Measurements from ENCODE around the gene STK26.
"Not testable (repeated sequence)": the region's sequence is repeated elsewhere in the genome, so short reads cannot be mapped to it uniquely, and the experiment has no call there.

Gene STK26

DNA sequence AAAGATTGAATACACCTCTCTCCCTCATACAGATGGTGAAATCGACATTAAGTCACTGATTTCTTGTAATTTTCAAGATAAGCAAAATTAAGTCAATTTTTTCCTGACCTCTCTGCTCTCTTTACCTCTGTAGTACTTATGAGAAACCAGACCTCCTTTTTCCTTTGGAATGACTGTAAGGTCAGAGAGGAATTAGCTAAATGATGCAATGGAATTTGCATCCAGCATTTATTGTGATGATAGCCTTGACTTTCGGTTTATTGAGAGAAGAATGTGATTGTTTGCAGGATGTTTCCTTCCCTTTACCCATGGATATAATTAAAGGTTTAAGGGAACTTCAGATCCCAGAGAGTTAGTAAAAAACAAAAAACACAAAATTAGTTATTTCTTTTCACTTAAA lies 22.4 kb downstream of the STK26 start:
- H3K4me3 ChIP-seq (ENCODE audit: control insufficient read depth in 1 of 7, extremely low read depth in 1 of 7, insufficient read depth in 4 of 7, low read depth in 2 of 7, low read length in 6 of 7), result no peak overlapping the region
- peaks cover 0 to 6% (median 0%) of the 10 kb centered on the region in 5 experiments for H3K27me3 ChIP-seq (replicated peaks in 2 of 5; ENCODE audit: control insufficient read depth in 4 of 5, insufficient read depth in 5 of 5, low read length in 4 of 5)
- no peak for DNase-seq
- 71% methylated on average over 1 of the region's 2 CpGs for WGBS (ENCODE audit: insufficient coverage)
- H3K27ac ChIP-seq (ENCODE audit: insufficient read depth in 1 of 2, low read depth in 1 of 2, low read length in 2 of 2, poor library complexity in 1 of 2, severe bottlenecking in 2 of 2), result no peak overlapping the region
- H3K9me3 ChIP-seq (ENCODE audit: control extremely low read depth in 1 of 5, control insufficient read depth in 4 of 5, insufficient read depth in 2 of 5, low read depth in 1 of 5, low read length in 4 of 5), result no peaks in the 10 kb centered on the region
- H3K36me3 ChIP-seq (ENCODE audit: control insufficient read depth in 4 of 4, insufficient read depth in 4 of 4, low read length in 3 of 4), result peaks cover 0 to 2% (median 1%) of the 10 kb centered on the region in 4 experiments
- POLR2A ChIA-PET, result no interaction called here
- CTCF ChIA-PET, result interaction anchor here (0.6 to 0.7 kb wide), 2 partner anchors 25 to 95 kb away, joined by 3 read pairs; no protein-coding TSS in a partner anchor
- H3K4me1 ChIP-seq (ENCODE audit: control extremely low read depth in 1 of 4, control insufficient read depth in 4 of 4, insufficient read depth in 4 of 4, low read length in 3 of 4), result peaks cover 0 to 4% (median 0%) of the 10 kb centered on the region in 4 experiments

DNA sequence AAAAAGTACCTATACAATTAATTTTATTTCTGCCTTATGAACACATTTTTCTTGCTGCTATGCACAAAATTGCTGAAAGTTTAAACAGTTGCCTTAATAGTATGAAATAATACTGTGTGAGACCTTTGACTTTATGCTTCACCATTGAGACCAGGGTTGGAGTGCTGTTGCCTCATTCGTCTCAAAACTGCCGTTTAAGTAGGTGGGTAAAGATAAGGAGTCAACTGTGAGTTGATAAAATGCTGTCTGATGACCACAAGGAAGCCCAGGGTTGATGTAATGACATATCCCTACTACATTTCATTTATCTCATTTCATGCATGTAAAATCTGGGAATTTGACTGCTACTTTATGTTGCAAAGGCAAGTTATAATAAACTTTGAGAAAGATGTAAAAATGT lies 23.4 kb downstream of the STK26 start:
- ChIA-PET POLR2A (no interaction called here), CTCF (interaction anchor here (1.7 kb wide), 1 partner anchor 10 kb away, joined by 4 read pairs; no protein-coding TSS in a partner anchor)

DNA sequence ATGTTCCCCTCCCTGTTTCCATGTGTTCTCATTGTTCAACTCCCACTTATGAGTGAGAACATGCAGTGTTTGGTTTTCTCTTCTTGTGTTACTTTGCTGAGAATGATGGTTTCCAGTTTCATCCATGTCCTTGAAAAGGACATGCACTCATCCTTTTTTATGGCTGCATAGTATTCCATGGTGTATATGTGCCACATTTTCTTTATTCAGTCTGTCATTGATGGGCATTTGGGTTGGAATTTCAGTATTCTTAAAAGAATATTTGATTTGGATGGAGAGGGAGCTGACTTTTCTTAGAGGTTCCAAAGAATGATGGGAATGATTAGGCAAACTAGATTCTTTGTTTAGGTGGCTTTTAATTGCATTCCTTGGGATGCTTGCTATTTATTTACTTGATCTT lies 28.7 kb downstream of the STK26 start:
- CTCF ChIA-PET, result interaction anchor here (0.7 to 1.5 kb wide), 2 partner anchors 9 to 20 kb away, joined by 4 read pairs; no protein-coding TSS in a partner anchor
- POLR2A ChIA-PET, result not testable (repeated sequence)

More for the DNA sequence above, 23.4 kb downstream of the STK26 start:
- Histone ChIP-seq H3K36me3 (ENCODE audit: control insufficient read depth in 4 of 4, insufficient read depth in 4 of 4, low read length in 3 of 4) (peaks cover 0 to 2% (median 1%) of the 10 kb centered on the region in 4 experiments), H3K27ac (ENCODE audit: insufficient read depth in 1 of 2, low read depth in 1 of 2, low read length in 2 of 2, poor library complexity in 1 of 2, severe bottlenecking in 2 of 2) (no peak overlapping the region), H3K27me3 (replicated peaks in 2 of 5; ENCODE audit: control insufficient read depth in 4 of 5, insufficient read depth in 5 of 5, low read length in 4 of 5) (peaks cover 0 to 3% (median 0%) of the 10 kb centered on the region in 5 experiments), H3K9me3 (ENCODE audit: control extremely low read depth in 1 of 5, control insufficient read depth in 4 of 5, insufficient read depth in 2 of 5, low read depth in 1 of 5, low read length in 4 of 5) (no peaks in the 10 kb centered on the region), H3K4me3 (ENCODE audit: control insufficient read depth in 1 of 7, extremely low read depth in 1 of 7, insufficient read depth in 4 of 7, low read depth in 2 of 7, low read length in 6 of 7) (no peak overlapping the region), H3K4me1 (ENCODE audit: control extremely low read depth in 1 of 4, control insufficient read depth in 4 of 4, insufficient read depth in 4 of 4, low read length in 3 of 4) (peaks cover 0 to 4% (median 0%) of the 10 kb centered on the region in 4 experiments)
- no CpG with 5 or more reads among the region's 2 CpGs for WGBS (ENCODE audit: insufficient coverage)
- DNase-seq, result peak in 1 of 3 donors; percentile 9

DNA sequence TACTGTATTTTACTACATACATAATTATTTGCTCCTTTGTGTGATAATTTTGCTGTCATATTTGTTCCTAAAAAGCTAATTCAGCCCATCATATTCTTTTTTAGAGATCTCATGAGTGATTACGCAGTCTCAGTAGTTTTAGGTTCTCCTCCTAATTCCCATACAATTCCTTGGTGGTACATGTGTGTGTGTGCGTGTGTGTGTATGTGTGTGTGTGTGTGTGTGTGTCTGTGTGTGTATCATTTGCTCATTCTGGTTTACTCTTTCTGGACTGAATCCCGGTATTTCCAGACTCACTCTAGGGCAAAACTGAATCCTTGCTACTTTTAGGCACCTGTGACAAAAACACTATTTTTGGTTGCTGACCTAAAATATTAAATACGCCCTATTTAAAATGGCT lies 34.9 kb downstream of the STK26 start:
- ChIA-PET POLR2A (interaction anchor here (0.5 kb wide), 1 partner anchor 40 kb away, joined by 3 read pairs; no protein-coding TSS in a partner anchor), CTCF (no interaction called here)
- no peak for DNase-seq
- Histone ChIP-seq H3K27me3 (replicated peaks in 2 of 5; ENCODE audit: control insufficient read depth in 4 of 5, insufficient read depth in 5 of 5, low read length in 4 of 5) (peaks cover 0 to 16% (median 0%) of the 10 kb centered on the region in 5 experiments), H3K27ac (ENCODE audit: insufficient read depth in 1 of 2, low read depth in 1 of 2, low read length in 2 of 2, poor library complexity in 1 of 2, severe bottlenecking in 2 of 2) (no peak overlapping the region), H3K9me3 (ENCODE audit: control extremely low read depth in 1 of 5, control insufficient read depth in 4 of 5, insufficient read depth in 2 of 5, low read depth in 1 of 5, low read length in 4 of 5) (no peaks in the 10 kb centered on the region), H3K36me3 (ENCODE audit: control insufficient read depth in 4 of 4, insufficient read depth in 4 of 4, low read length in 3 of 4) (peaks cover 0 to 13% (median 6%) of the 10 kb centered on the region in 4 experiments), H3K4me1 (ENCODE audit: control extremely low read depth in 1 of 4, control insufficient read depth in 4 of 4, insufficient read depth in 4 of 4, low read length in 3 of 4) (peaks cover 0 to 2% (median 0%) of the 10 kb centered on the region in 4 experiments), H3K4me3 (ENCODE audit: control insufficient read depth in 1 of 7, extremely low read depth in 1 of 7, insufficient read depth in 4 of 7, low read depth in 2 of 7, low read length in 6 of 7) (no peak overlapping the region)
- WGBS (ENCODE audit: insufficient coverage), result no CpG with 5 or more reads among the region's 4 CpGs

More for the DNA sequence above, 28.7 kb downstream of the STK26 start:
- not testable (repeated sequence) for H3K9me3 ChIP-seq (ENCODE audit: control extremely low read depth in 1 of 5, control insufficient read depth in 4 of 5, insufficient read depth in 2 of 5, low read depth in 1 of 5, low read length in 4 of 5); H3K4me1 ChIP-seq (ENCODE audit: control extremely low read depth in 1 of 4, control insufficient read depth in 4 of 4, insufficient read depth in 4 of 4, low read length in 3 of 4); DNase-seq; H3K27me3 ChIP-seq (replicated peaks in 2 of 5; ENCODE audit: control insufficient read depth in 4 of 5, insufficient read depth in 5 of 5, low read length in 4 of 5); H3K36me3 ChIP-seq (ENCODE audit: control insufficient read depth in 4 of 4, insufficient read depth in 4 of 4, low read length in 3 of 4); H3K4me3 ChIP-seq (ENCODE audit: control insufficient read depth in 1 of 7, extremely low read depth in 1 of 7, insufficient read depth in 4 of 7, low read depth in 2 of 7, low read length in 6 of 7); H3K27ac ChIP-seq (ENCODE audit: insufficient read depth in 1 of 2, low read depth in 1 of 2, low read length in 2 of 2, poor library complexity in 1 of 2, severe bottlenecking in 2 of 2)

DNA sequence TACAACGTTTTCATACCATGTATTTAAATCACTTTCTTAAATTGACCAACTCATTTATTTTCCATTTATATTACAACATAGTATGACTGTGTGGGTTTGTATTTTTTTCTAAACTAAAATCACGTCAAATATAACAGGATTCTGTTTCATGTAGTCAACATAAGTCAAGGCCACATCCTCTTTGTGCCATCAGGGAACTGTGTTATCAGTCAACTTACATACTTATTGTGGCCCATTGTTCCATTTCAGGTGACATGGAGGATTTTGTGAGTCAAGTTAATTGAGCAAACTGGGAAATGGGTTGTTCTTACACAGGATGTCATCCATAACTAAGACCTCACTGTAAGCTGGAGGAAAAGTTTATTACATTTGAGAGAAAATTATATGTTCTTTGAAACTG lies 35.9 kb downstream of the STK26 start:
- POLR2A ChIA-PET, result no interaction called here
- H3K4me3 ChIP-seq (ENCODE audit: control insufficient read depth in 1 of 7, extremely low read depth in 1 of 7, insufficient read depth in 4 of 7, low read depth in 2 of 7, low read length in 6 of 7), result no peak overlapping the region
- H3K9me3 ChIP-seq (ENCODE audit: control extremely low read depth in 1 of 5, control insufficient read depth in 4 of 5, insufficient read depth in 2 of 5, low read depth in 1 of 5, low read length in 4 of 5), result no peaks in the 10 kb centered on the region
- no peaks in the 10 kb centered on the region for H3K4me1 ChIP-seq (ENCODE audit: control extremely low read depth in 1 of 4, control insufficient read depth in 4 of 4, insufficient read depth in 4 of 4, low read length in 3 of 4)
- H3K27me3 ChIP-seq (replicated peaks in 2 of 5; ENCODE audit: control insufficient read depth in 4 of 5, insufficient read depth in 5 of 5, low read length in 4 of 5), result peaks cover 0 to 16% (median 0%) of the 10 kb centered on the region in 5 experiments
- DNase-seq, result no peak
- H3K36me3 ChIP-seq (ENCODE audit: control insufficient read depth in 4 of 4, insufficient read depth in 4 of 4, low read length in 3 of 4), result peaks cover 0 to 13% (median 6%) of the 10 kb centered on the region in 4 experiments
- H3K27ac ChIP-seq (ENCODE audit: insufficient read depth in 1 of 2, low read depth in 1 of 2, low read length in 2 of 2, poor library complexity in 1 of 2, severe bottlenecking in 2 of 2), result no peak overlapping the region
- no CpG with 5 or more reads among the region's 2 CpGs for WGBS (ENCODE audit: insufficient coverage)
- CTCF ChIA-PET, result interaction anchor here (0.7 kb wide), 1 partner anchor 40 kb away, joined by 3 read pairs; no protein-coding TSS in a partner anchor

DNA sequence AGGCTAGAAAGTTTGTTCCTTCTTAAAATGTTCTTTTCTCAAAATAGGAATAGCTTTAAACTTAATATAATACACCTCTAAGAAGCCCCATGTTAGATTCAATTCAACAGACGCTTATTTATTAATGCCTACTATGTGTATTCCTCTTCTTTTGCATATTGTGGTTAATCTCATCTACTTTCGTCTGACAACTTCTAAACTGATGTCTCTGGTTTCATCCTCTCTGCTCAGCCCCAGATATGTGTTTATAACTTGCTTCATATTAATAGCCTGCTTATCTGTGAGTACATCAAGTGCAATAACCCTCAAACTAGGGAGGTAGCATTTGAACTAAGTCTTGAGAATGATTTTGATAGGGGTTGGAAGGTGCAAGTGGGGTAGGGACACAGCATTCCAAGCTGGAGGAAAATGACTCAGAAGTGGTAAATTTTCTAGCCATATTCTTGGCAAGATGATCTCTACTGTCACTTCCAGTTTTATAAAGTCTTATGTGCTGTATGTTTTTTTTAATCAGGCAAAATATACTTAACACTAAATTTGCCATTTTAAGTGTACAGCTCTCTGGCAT lies 37.0 kb downstream of the STK26 start:
- Histone ChIP-seq H3K27ac (ENCODE audit: insufficient read depth in 1 of 2, low read depth in 1 of 2, low read length in 2 of 2, poor library complexity in 1 of 2, severe bottlenecking in 2 of 2) (no peak overlapping the region), H3K27me3 (replicated peaks in 2 of 5; ENCODE audit: control insufficient read depth in 4 of 5, insufficient read depth in 5 of 5, low read length in 4 of 5) (peaks cover 0 to 16% (median 0%) of the 10 kb centered on the region in 5 experiments)
- POLR2A ChIA-PET, result no interaction called here

DNA sequence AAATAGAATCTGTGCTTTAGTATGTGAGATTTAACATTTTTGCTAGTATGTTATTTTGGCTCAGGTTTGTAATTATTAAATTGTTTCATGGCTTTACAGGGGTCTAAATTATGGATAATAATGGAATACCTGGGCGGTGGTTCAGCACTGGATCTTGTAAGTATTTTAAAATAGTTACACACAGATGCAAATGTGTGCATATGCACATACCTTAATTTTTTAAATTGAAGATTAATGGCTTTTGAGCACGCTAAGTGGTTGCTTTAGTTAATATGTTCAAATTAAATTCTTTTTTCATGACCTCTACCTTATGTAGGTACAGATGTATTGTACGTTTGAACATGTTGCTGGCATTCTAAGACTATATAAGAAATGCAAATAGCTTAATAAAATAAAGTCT lies 40.2 kb downstream of the STK26 start:
- POLR2A ChIA-PET, result no interaction called here
- no peaks in the 10 kb centered on the region for H3K9me3 ChIP-seq (ENCODE audit: control extremely low read depth in 1 of 5, control insufficient read depth in 4 of 5, insufficient read depth in 2 of 5, low read depth in 1 of 5, low read length in 4 of 5)
- DNase-seq, result no peak
- no peak overlapping the region for H3K27ac ChIP-seq (ENCODE audit: insufficient read depth in 1 of 2, low read depth in 1 of 2, low read length in 2 of 2, poor library complexity in 1 of 2, severe bottlenecking in 2 of 2)
- CTCF ChIA-PET, result interaction anchor here (1.2 to 2.0 kb wide), 2 partner anchors 8 to 221 kb away, joined by 3 to 9 read pairs; no protein-coding TSS in a partner anchor
- WGBS (ENCODE audit: insufficient coverage), result no CpG with 5 or more reads among the region's 3 CpGs
- no peak overlapping the region for H3K4me3 ChIP-seq (ENCODE audit: control insufficient read depth in 1 of 7, extremely low read depth in 1 of 7, insufficient read depth in 4 of 7, low read depth in 2 of 7, low read length in 6 of 7)
- peaks cover 0 to 5% (median 4%) of the 10 kb centered on the region in 4 experiments for H3K36me3 ChIP-seq (ENCODE audit: control insufficient read depth in 4 of 4, insufficient read depth in 4 of 4, low read length in 3 of 4)
- H3K27me3 ChIP-seq (replicated peaks in 2 of 5; ENCODE audit: control insufficient read depth in 4 of 5, insufficient read depth in 5 of 5, low read length in 4 of 5), result peaks cover 0 to 6% (median 0%) of the 10 kb centered on the region in 5 experiments
- no peaks in the 10 kb centered on the region for H3K4me1 ChIP-seq (ENCODE audit: control extremely low read depth in 1 of 4, control insufficient read depth in 4 of 4, insufficient read depth in 4 of 4, low read length in 3 of 4)

More for the DNA sequence above, 37.0 kb downstream of the STK26 start:
- no peaks in the 10 kb centered on the region for H3K9me3 ChIP-seq (ENCODE audit: control extremely low read depth in 1 of 5, control insufficient read depth in 4 of 5, insufficient read depth in 2 of 5, low read depth in 1 of 5, low read length in 4 of 5)
- no peak overlapping the region for H3K4me3 ChIP-seq (ENCODE audit: control insufficient read depth in 1 of 7, extremely low read depth in 1 of 7, insufficient read depth in 4 of 7, low read depth in 2 of 7, low read length in 6 of 7)
- peaks cover 0 to 11% (median 6%) of the 10 kb centered on the region in 4 experiments for H3K36me3 ChIP-seq (ENCODE audit: control insufficient read depth in 4 of 4, insufficient read depth in 4 of 4, low read length in 3 of 4)
- no peak for DNase-seq
- H3K4me1 ChIP-seq (ENCODE audit: control extremely low read depth in 1 of 4, control insufficient read depth in 4 of 4, insufficient read depth in 4 of 4, low read length in 3 of 4), result no peaks in the 10 kb centered on the region
- 80% methylated on average over 1 of the region's 2 CpGs for WGBS (ENCODE audit: insufficient coverage)
- CTCF ChIA-PET, result interaction anchor here (0.7 to 1.7 kb wide), 3 partner anchors 8 to 27 kb away, joined by 3 to 4 read pairs (median 4); no protein-coding TSS in a partner anchor

Data from common myeloid progenitor, CD34-positive (primary cell).